Measurements from ENCODE around the gene PREX1. TPM values are rescaled to one million over a fixed set of nuclear protein-coding genes. Genes with fewer than 3 reads are reported as not detected.

The PREX1 gene
- total and polyA plus RNA-seq, 2 experiments from 2014 or later: 2.4 to 10.3 TPM

DNA sequence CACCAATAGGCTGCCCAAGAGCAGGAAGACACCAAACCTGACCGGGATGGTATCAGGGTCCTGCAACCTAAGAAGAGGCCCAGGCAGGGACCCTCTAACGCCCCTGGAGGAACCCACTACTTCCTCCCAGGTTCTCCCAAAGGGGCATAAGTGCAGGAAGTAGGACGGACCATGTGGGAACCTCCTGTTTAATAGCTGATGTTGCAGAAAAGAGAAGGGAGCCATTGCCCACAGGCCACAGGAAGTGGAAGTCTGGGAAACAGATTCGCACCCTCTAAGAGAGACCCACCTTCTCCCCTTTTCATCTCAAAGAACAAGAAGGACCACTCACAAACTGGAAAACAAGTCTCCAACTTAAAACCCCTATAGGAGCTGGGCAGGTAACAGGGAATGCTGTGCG is 18.1 kb downstream of the PREX1 start (continued):
- TF ChIP-seq, protein P1, sequence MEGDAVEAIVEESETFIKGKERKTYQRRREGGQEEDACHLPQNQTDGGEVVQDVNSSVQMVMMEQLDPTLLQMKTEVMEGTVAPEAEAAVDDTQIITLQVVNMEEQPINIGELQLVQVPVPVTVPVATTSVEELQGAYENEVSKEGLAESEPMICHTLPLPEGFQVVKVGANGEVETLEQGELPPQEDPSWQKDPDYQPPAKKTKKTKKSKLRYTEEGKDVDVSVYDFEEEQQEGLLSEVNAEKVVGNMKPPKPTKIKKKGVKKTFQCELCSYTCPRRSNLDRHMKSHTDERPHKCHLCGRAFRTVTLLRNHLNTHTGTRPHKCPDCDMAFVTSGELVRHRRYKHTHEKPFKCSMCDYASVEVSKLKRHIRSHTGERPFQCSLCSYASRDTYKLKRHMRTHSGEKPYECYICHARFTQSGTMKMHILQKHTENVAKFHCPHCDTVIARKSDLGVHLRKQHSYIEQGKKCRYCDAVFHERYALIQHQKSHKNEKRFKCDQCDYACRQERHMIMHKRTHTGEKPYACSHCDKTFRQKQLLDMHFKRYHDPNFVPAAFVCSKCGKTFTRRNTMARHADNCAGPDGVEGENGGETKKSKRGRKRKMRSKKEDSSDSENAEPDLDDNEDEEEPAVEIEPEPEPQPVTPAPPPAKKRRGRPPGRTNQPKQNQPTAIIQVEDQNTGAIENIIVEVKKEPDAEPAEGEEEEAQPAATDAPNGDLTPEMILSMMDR (conservative IDR thresholded peaks at IDR 0.05; ENCODE audit: low read depth in 2 of 2): no peak
- no peak for TF ChIP-seq ZNF331 (CRISPR knock-in tag; IDR thresholded peaks at IDR 0.05; ENCODE audit: low read depth)
- TF ChIP-seq NANOG (IDR thresholded peaks at IDR 0.05; ENCODE audit: borderline replicate concordance): no peak

DNA sequence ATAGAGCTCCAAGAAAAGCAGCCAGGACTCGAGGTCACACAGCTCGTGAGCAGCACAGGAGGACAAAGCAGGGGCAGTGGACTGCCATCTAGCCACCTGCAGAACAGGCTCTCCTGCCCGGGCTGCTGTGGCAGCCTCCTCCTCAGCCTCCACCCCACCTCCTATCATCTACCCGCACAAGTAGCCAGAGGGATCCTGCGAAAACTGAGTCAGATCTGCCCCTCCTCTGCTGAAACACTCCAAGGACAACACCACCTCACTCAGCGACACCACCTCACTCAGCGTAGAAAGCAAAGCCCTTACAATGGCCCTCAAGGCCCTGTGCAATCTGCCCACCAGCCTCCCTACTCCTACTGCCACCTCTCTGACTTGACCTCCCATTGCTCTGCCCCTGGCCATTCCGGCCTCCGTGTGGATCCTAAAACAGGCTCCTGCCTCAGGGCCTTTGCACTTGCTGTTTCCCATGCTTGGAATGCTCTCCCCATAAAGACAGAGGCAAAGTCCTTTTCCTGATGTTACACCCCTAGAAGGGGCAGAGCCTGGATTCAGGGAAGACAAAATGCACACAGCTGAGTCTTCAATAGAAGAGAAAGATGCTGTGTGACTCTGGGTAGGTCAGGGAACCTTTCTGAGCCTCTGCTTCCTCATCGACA is 19.3 kb downstream of the PREX1 start:
- no peak overlapping the region for H2AFZ ChIP-seq
- no peak for TF ChIP-seq EZH2phosphoT487 (IDR thresholded peaks at IDR 0.05; ENCODE audit: unreplicated experiment)
- no peak for TF ChIP-seq STAT1 (IDR thresholded peaks at IDR 0.05; ENCODE audit: unreplicated experiment)
- TF ChIP-seq, protein P2, sequence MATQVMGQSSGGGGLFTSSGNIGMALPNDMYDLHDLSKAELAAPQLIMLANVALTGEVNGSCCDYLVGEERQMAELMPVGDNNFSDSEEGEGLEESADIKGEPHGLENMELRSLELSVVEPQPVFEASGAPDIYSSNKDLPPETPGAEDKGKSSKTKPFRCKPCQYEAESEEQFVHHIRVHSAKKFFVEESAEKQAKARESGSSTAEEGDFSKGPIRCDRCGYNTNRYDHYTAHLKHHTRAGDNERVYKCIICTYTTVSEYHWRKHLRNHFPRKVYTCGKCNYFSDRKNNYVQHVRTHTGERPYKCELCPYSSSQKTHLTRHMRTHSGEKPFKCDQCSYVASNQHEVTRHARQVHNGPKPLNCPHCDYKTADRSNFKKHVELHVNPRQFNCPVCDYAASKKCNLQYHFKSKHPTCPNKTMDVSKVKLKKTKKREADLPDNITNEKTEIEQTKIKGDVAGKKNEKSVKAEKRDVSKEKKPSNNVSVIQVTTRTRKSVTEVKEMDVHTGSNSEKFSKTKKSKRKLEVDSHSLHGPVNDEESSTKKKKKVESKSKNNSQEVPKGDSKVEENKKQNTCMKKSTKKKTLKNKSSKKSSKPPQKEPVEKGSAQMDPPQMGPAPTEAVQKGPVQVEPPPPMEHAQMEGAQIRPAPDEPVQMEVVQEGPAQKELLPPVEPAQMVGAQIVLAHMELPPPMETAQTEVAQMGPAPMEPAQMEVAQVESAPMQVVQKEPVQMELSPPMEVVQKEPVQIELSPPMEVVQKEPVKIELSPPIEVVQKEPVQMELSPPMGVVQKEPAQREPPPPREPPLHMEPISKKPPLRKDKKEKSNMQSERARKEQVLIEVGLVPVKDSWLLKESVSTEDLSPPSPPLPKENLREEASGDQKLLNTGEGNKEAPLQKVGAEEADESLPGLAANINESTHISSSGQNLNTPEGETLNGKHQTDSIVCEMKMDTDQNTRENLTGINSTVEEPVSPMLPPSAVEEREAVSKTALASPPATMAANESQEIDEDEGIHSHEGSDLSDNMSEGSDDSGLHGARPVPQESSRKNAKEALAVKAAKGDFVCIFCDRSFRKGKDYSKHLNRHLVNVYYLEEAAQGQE (IDR thresholded peaks at IDR 0.05; ENCODE audit: unreplicated experiment): no peak
- TF ChIP-seq POLR2AphosphoS5 (IDR thresholded peaks at IDR 0.05; ENCODE audit: low read depth): no peak
- no peak for TF ChIP-seq ZNF114 (CRISPR knock-in tag; IDR thresholded peaks at IDR 0.05)
- TF ChIP-seq, protein P1 (conservative IDR thresholded peaks at IDR 0.05; ENCODE audit: low read depth in 2 of 2): no peak
- no peak for TF ChIP-seq JUNB (IDR thresholded peaks at IDR 0.05; ENCODE audit: unreplicated experiment)
- no peaks in the 10 kb centered on the region for H3K4me1 Mint-ChIP-seq
- H3K27ac ChIP-seq (ENCODE audit: low read depth): no peak overlapping the region
- no peaks in the 10 kb centered on the region for H3K9me2 ChIP-seq (ENCODE audit: insufficient read depth)
- no peak overlapping the region for H3K4me2 ChIP-seq
- no peaks in the 10 kb centered on the region for H4K20me1 ChIP-seq (replicated peaks; ENCODE audit: insufficient read depth)
- no peak overlapping the region for H3K4me3 ChIP-seq
- no peaks in the 10 kb centered on the region for H3F3A ChIP-seq (replicated peaks; ENCODE audit: low read depth)
- H3K27me3 ChIP-seq (ENCODE audit: insufficient read depth): no peaks in the 10 kb centered on the region
- H3K4me3 Mint-ChIP-seq: no peak overlapping the region
- no peaks in the 10 kb centered on the region for H3K36me3 ChIP-seq (ENCODE audit: insufficient read depth)
- DNase-seq (ENCODE audit: low spot score): no peak
- peaks cover 16% of the 10 kb centered on the region for H3K36me3 Mint-ChIP-seq (ENCODE audit: low read depth)
- no peaks in the 10 kb centered on the region for H3K79me2 ChIP-seq (replicated peaks; ENCODE audit: insufficient read depth)
- peaks cover 4% of the 10 kb centered on the region; the same call in 2 of the 3 replicates for H3K9me3 Mint-ChIP-seq
- peaks cover 6% of the 10 kb centered on the region for H3K27me3 Mint-ChIP-seq (ENCODE audit: insufficient read depth, low read depth, poor library complexity)
- no peaks in the 10 kb centered on the region for H3K4me1 ChIP-seq (ENCODE audit: insufficient read depth)
- H3K27ac Mint-ChIP-seq: no peak overlapping the region
- ATAC-seq: no peak
